Left ventricle myocardium inferior (tissue), 1 donor: Measurements from ENCODE around the gene TAF1B. TPM values are rescaled to one million over a fixed set of nuclear protein-coding genes. Genes with fewer than 3 reads are reported as not detected.

Experiments used
- DNase-seq: peaks from one replicate; pipeline ENCODE4 v3.0.0-alpha.2; 2020
- H3K27ac ChIP-seq: fragments of 200-600 bp; replicated peaks from 2 replicates; pipeline ENCODE4 v1.8.0; 2021
- H3K27me3 ChIP-seq: fragments of 200-600 bp; 2 replicates; pipeline ENCODE4 v1.8.0; 2021; ENCODE audit warnings: low read depth
- H3K36me3 ChIP-seq: fragments of 200-600 bp; 2 replicates; pipeline ENCODE4 v1.8.0; 2021
- H3K4me1 ChIP-seq: fragments of 200-600 bp; 2 replicates; pipeline ENCODE4 v1.8.0; 2021
- H3K4me3 ChIP-seq: fragments of 200-600 bp; 2 replicates; pipeline ENCODE4 v1.8.0; 2021; ENCODE audit warnings: mild to moderate bottlenecking, moderate library complexity
- H3K9me3 ChIP-seq: fragments of 200-600 bp; replicated peaks from 2 replicates; pipeline ENCODE4 v1.8.0; 2021
- intact Hi-C: fragments of 100-400 bp; cut with micrococcal nuclease; formaldehyde crosslinking; loops from one replicate; pipeline ENCODE4 v1.11.0; 2022
- total RNA-seq: library from RNA; stranded (reverse); fragmentation: NEBNext Ultra II Directional; extraction: Animal tissue kit (Norgen Biotek cat#: 25700); gene quantifications from one replicate; pipeline ENCODE4 v1.2.1, GENCODE V29; 2021
- TF ChIP-seq, protein P1 (sequence below): fragments of 200-600 bp; IDR thresholded peaks from 2 replicates; pipeline ENCODE4 v1.8.0; 2021; ENCODE audit warnings: antibody characterized with exemption, mild to moderate bottlenecking, borderline replicate concordance
- donor health status: DM: no; HTN: yes; CAD: no; lungs with severe emphysema.

The TAF1B gene
- total RNA-seq, 1 donor from 2014 or later, result 4.2 TPM

DNA sequence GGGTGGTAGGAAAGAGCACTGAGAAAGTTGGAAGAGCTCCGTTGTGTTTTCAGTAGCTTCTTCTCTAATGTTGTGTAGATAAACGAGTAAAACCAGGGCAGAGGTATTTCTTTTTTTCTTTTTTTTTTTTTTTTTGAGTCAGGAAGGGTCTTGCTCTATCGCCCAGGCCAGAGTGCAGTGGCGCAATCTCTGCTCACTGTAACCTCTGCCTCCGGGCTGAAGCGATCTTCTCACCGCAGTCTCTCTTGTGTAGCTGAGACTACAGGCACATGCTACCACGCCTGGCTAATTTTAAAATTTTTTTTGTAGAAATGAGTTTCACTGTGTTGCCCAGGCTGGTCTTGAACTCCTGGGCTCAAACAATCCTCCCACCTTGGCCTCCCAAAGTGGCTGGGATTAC lies 114.8 kb downstream of the TAF1B start:
- H3K36me3 ChIP-seq, result no peaks in the 10 kb centered on the region
- TF ChIP-seq, protein P1, sequence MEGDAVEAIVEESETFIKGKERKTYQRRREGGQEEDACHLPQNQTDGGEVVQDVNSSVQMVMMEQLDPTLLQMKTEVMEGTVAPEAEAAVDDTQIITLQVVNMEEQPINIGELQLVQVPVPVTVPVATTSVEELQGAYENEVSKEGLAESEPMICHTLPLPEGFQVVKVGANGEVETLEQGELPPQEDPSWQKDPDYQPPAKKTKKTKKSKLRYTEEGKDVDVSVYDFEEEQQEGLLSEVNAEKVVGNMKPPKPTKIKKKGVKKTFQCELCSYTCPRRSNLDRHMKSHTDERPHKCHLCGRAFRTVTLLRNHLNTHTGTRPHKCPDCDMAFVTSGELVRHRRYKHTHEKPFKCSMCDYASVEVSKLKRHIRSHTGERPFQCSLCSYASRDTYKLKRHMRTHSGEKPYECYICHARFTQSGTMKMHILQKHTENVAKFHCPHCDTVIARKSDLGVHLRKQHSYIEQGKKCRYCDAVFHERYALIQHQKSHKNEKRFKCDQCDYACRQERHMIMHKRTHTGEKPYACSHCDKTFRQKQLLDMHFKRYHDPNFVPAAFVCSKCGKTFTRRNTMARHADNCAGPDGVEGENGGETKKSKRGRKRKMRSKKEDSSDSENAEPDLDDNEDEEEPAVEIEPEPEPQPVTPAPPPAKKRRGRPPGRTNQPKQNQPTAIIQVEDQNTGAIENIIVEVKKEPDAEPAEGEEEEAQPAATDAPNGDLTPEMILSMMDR, result no peak
- H3K27me3 ChIP-seq, result no peaks in the 10 kb centered on the region
- no peaks in the 10 kb centered on the region for H3K4me1 ChIP-seq
- DNase-seq, result no peak
- H3K9me3 ChIP-seq, result no peaks in the 10 kb centered on the region
- intact Hi-C loops, result no loop called here
- no peak overlapping the region for H3K4me3 ChIP-seq
- no peak overlapping the region for H3K27ac ChIP-seq

DNA sequence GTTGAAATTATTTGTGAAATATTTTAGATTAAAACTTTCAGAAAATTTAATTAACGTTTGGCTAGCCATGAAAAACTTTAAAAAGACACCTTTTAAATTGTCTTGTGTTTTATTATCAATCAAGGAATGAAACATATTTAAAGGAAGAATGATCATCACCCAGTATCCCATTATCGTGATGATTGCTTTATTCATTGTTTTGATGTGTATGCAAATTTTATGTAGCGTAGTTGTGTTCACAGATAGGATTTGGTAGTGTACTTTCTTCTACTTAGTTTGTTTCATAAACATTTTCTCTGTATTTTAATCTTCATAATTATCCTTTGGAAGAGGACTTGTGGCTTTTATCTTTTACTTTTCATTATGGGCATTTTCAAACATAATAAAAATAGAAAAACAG lies 116.0 kb downstream of the TAF1B start:
- intact Hi-C loops, result no loop called here
- TF ChIP-seq, protein P1, result no peak
- H3K27me3 ChIP-seq, result no peaks in the 10 kb centered on the region

DNA sequence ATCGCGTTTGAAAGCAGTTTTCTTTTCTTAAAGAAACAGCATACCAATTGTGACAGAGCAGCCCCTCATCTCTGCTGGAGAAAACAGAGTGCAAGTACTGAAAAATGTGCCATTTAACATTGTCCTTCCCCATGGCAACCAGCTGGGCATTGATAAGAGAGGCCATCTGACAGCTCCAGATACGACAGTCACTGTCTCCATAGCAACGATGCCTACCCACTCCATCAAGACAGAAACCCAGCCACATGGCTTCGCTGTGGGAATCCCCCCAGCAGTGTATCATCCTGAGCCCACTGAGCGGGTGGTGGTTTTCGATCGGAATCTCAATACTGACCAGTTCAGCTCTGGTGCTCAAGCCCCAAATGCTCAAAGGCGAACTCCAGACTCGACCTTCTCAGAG lies 117.7 kb downstream of the TAF1B start:
- DNase-seq, result no peak
- TF ChIP-seq, protein P1, result no peak
- Histone ChIP-seq H3K27me3 (no peaks in the 10 kb centered on the region), H3K4me1 (no peaks in the 10 kb centered on the region), H3K4me3 (no peak overlapping the region), H3K27ac (no peak overlapping the region), H3K36me3 (no peaks in the 10 kb centered on the region), H3K9me3 (no peaks in the 10 kb centered on the region)
- intact Hi-C loops, result no loop called here

More for the DNA sequence above, 116.0 kb downstream of the TAF1B start:
- no peak overlapping the region for H3K27ac ChIP-seq
- no peaks in the 10 kb centered on the region for H3K4me1 ChIP-seq
- no peak overlapping the region for H3K4me3 ChIP-seq
- DNase-seq, result no peak
- H3K9me3 ChIP-seq, result no peaks in the 10 kb centered on the region
- no peaks in the 10 kb centered on the region for H3K36me3 ChIP-seq

DNA sequence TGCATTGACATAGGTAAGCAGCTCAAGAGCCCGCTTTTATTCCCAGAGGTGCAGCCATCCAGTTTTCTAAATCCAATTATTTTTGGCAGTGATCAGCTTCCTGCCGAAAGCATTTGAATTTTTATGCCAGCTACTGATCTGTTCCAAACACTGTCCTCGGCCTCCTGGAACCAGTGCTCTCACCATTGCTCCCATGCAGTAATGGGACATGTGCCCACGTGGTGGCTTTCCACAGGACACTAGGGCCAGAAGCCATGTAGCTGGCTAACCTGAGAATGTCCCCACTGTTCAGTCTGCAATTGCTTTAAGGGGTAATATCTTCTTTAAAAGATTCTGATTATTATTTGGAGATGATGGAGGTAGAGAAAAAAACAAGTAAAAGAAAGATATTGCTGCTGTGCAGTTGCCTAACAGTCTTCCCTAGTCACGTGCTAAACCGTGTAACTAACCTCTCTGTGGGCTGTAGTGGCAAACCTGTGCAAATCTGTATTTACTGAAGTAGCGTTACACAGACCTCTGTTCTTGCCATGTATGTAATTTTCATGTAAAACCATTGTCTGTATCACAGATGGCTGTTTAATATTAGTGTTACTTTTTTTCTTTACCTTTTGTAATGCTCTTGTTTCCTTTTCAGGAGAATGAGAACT lies 121.2 kb downstream of the TAF1B start:
- no peaks in the 10 kb centered on the region for H3K4me1 ChIP-seq
- H3K36me3 ChIP-seq, result no peaks in the 10 kb centered on the region
- intact Hi-C loops, result no loop called here
- H3K27ac ChIP-seq, result no peak overlapping the region
- DNase-seq, result no peak
- H3K27me3 ChIP-seq, result no peaks in the 10 kb centered on the region
- H3K9me3 ChIP-seq, result no peaks in the 10 kb centered on the region
- H3K4me3 ChIP-seq, result no peak overlapping the region
- TF ChIP-seq, protein P1, result no peak

DNA sequence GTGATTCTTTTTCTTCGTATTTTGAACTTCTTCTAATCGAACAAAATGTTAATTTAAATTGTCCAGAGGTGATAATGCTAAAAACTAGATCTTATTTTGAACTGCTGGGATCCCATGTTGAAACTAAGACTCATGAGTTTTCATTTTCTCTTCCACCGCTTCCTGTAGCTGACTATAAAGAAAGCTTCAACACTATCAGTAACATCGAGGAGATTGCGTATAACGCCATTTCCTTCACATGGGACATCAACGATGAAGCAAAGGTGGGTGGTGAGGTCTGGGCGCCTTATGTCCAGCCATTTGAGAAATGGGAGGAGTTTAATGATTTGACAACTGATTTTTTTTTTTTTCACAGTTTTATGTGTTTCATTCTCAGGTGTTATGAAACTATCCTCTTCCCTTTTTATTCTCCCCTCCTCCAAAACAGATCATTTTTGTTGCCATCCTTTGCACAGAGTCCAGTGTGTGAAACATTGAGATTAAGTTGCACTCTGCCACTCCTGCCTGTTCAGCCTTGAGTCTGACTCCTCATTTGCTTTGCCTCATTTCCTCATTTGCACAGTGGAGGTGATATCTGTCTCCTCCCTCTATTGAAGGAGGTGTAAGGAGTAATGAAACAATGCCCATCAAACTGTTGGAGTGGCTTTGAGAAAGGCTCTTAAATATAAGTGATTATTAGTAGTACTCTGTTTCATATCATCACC lies 122.0 kb downstream of the TAF1B start:
- H3K36me3 ChIP-seq, result no peaks in the 10 kb centered on the region
- no peak overlapping the region for H3K4me3 ChIP-seq
- DNase-seq, result no peak
- no peaks in the 10 kb centered on the region for H3K9me3 ChIP-seq
- no peaks in the 10 kb centered on the region for H3K27me3 ChIP-seq
- TF ChIP-seq, protein P1, result no peak
- H3K4me1 ChIP-seq, result no peaks in the 10 kb centered on the region
- intact Hi-C loops, result no loop called here
- no peak overlapping the region for H3K27ac ChIP-seq
